ENCODE data around the gene SOX1. TPM values are rescaled to one million over a fixed set of nuclear protein-coding genes. Genes with fewer than 3 reads are reported as not detected.

Gene SOX1
- polyA plus RNA-seq, 2 of the 4 experiments (the other 2 are of a cell fraction) = not detected

- POLR2A ChIA-PET = no interaction called here
- Histone ChIP-seq H3K4me2 (no peak overlapping the region), H3K9me3 (no peaks in the 10 kb centered on the region), H3K27ac (no peak overlapping the region), H3K4me3 (no peak overlapping the region), H3K4me1 (no peaks in the 10 kb centered on the region)
- FAIRE-seq (no peak), DNase-seq (ENCODE audit: low read depth in 1 of 2, low spot score in 1 of 2) (no peak), ATAC-seq (no peak)
- WGBS (ENCODE audit: missing lambda C conversion rate) = 65% methylated on average over 33 of the region's 48 CpGs
- CTCF ChIA-PET = interaction anchor here (0.6 kb wide), 1 partner anchor 10 kb away, joined by 4 read pairs; no protein-coding TSS in a partner anchor
- TF ChIP-seq EHF (CRISPR knock-in tag; IDR thresholded peaks at IDR 0.05) (no peak), SREBF2 (IDR thresholded peaks at IDR 0.05) (no peak), FOSB (CRISPR knock-in tag; IDR thresholded peaks at IDR 0.05) (no peak), KDM1A (IDR thresholded peaks at IDR 0.05; ENCODE audit: low read depth) (no peak), ZSCAN20 (CRISPR knock-in tag; IDR thresholded peaks at IDR 0.05) (no peak), USF2 (IDR thresholded peaks at IDR 0.05) (no peak), BCL3 (IDR thresholded peaks at IDR 0.05) (no peak), ZNF302 (CRISPR knock-in tag; IDR thresholded peaks at IDR 0.05) (no peak), CHD2 (IDR thresholded peaks at IDR 0.05; ENCODE audit: low read length, partially characterized antibody) (no peak), MYC (IDR thresholded peaks at IDR 0.05; ENCODE audit: borderline replicate concordance, low read length) (no peak), HMGXB4 (CRISPR knock-in tag; IDR thresholded peaks at IDR 0.05; ENCODE audit: borderline replicate concordance) (no peak), CEBPB (IDR thresholded peaks at IDR 0.05) (no peak), FOXS1 (CRISPR knock-in tag; IDR thresholded peaks at IDR 0.05) (no peak), MAX (IDR thresholded peaks at IDR 0.05) (no peak), HOXB13 (CRISPR knock-in tag; IDR thresholded peaks at IDR 0.05; ENCODE audit: low read depth) (no peak), CBX8 (IDR thresholded peaks at IDR 0.05) (no peak)
Measured at GRCh38 chr13:112065867-112066623, 904 bp upstream of the SOX1 start.

GRCh38 chr13:112066624-112067004 lies 335 bp upstream of the SOX1 start:
- no peak overlapping the region for H3K4me3 ChIP-seq
- no peak for TF ChIP-seq MAX (IDR thresholded peaks at IDR 0.05)
- TF ChIP-seq RCOR1 (IDR thresholded peaks at IDR 0.05; ENCODE audit: low read depth, low read length) = no peak
- TF ChIP-seq HOXA7 (CRISPR knock-in tag; IDR thresholded peaks at IDR 0.05) = no peak
- TF ChIP-seq CBX2 (IDR thresholded peaks at IDR 0.05; ENCODE audit: borderline replicate concordance, low read depth) = no peak
- no peak overlapping the region for H3K4me2 ChIP-seq

More at GRCh38 chr13:112066624-112067004, 335 bp upstream of the SOX1 start:
- ChIA-PET CTCF (interaction anchor here (0.6 kb wide), 1 partner anchor 10 kb away, joined by 4 read pairs; no protein-coding TSS in a partner anchor), POLR2A (no interaction called here)
- no peak for DNase-seq (ENCODE audit: low read depth in 1 of 2, low spot score in 1 of 2)
- WGBS (ENCODE audit: missing lambda C conversion rate) = 90% methylated on average over 37 of the region's 56 CpGs
- H3K27ac ChIP-seq = no peak overlapping the region
- no peak for FAIRE-seq
- ATAC-seq = no peak
- no peaks in the 10 kb centered on the region for H3K4me1 ChIP-seq
- H3K9me3 ChIP-seq = no peaks in the 10 kb centered on the region
